Ovary (tissue), 3 donors: ENCODE results near the gene ABLIM2.

Experiments used
- CTCF ChIP-seq, 3 donors: fragments of 450-650 bp in 2 of 3; fragments of 200-600 bp in 1 of 3; IDR thresholded peaks; one replicate each; pipeline versions ENCODE4 v1.5.1 to v1.8.0; 2016 to 2022; ENCODE audit warnings: antibody characterized with exemption in 3 of 3, mild to moderate bottlenecking in 1 of 3
- POLR2A ChIP-seq: fragments of 450-650 bp; IDR thresholded peaks from one replicate; pipeline ENCODE4 v1.6.1; 2017; ENCODE audit warnings: antibody characterized with exemption, mild to moderate bottlenecking, moderate library complexity
- donor health status: DM: no; HTN: no; CAD: no.

GRCh38 chr4:7998447-7998846 is 160.2 kb downstream of the ABLIM2 start:
- TF ChIP-seq POLR2A: no peak
- no peak for TF ChIP-seq CTCF (IDR thresholded peaks at IDR 0.05)
